ENCODE measurements around the gene UTP20. TPM values are rescaled to one million over a fixed set of nuclear protein-coding genes. Genes with fewer than 3 reads are reported as not detected.

UTP20 gene
- total and polyA plus RNA-seq, 2 of the 4 experiments (the other 2 are of a cell fraction): 6.8 to 22.0 TPM

GRCh38 chr12:101424620-101425019, 144.7 kb downstream of the UTP20 start:
- Histone ChIP-seq H2BK20ac (ENCODE audit: low read depth, low read length) (no peak overlapping the region), H2BK5ac (ENCODE audit: low read depth, low read length, poor library complexity, severe bottlenecking) (no peak overlapping the region), H2BK120ac (ENCODE audit: low read depth, low read length) (no peak overlapping the region), H3K4me2 (ENCODE audit: low read depth, low read length) (no peak overlapping the region), H3K36me3 (ENCODE audit: control insufficient read depth, insufficient read depth, low read length) (no peaks in the 10 kb centered on the region), H3K4me1 (ENCODE audit: control insufficient read depth, insufficient read depth, low read length) (no peaks in the 10 kb centered on the region), H3K14ac (replicated peaks; ENCODE audit: low read depth, low read length) (no peak overlapping the region), H4K8ac (ENCODE audit: low read depth in 2 of 2, low read length in 2 of 2) (no peak overlapping the region), H3K4ac (ENCODE audit: low read depth, low read length) (no peak overlapping the region), H3K23ac (ENCODE audit: low read depth, low read length) (no peak overlapping the region), H3K27me3 (ENCODE audit: control insufficient read depth, insufficient read depth, low read length) (no peaks in the 10 kb centered on the region), H2AK5ac (ENCODE audit: low read depth, low read length) (no peak overlapping the region), H4K20me1 (ENCODE audit: insufficient read depth, low read length) (no peaks in the 10 kb centered on the region), H2AFZ (replicated peaks; ENCODE audit: low read length, poor library complexity) (no peak overlapping the region), H3K4me3 (ENCODE audit: insufficient read depth, low read depth, low read length) (no peak overlapping the region), H4K91ac (ENCODE audit: insufficient read depth, low read depth, low read length) (no peak overlapping the region), H2BK15ac (ENCODE audit: low read depth, low read length) (no peak overlapping the region), H3K27ac (ENCODE audit: insufficient read depth, low read length) (no peak overlapping the region), H4K5ac (ENCODE audit: low read depth, low read length) (no peak overlapping the region), H3K79me1 (ENCODE audit: low read depth in 1 of 2, low read length in 2 of 2) (no peaks in the 10 kb centered on the region), H2AK9ac (replicated peaks; ENCODE audit: low read depth, low read length, poor library complexity) (no peak overlapping the region), H3K18ac (ENCODE audit: low read depth, low read length) (no peak overlapping the region), H3K9me3 (ENCODE audit: control insufficient read depth, insufficient read depth, low read length) (no peaks in the 10 kb centered on the region), H3K9me1 (ENCODE audit: insufficient read depth, low read length) (no peaks in the 10 kb centered on the region), H3K9ac (ENCODE audit: low read depth, low read length) (no peak overlapping the region), H3K56ac (ENCODE audit: extremely low read depth, insufficient read depth, low read length) (no peak overlapping the region)
- DNase-seq (no peak), ATAC-seq (ENCODE audit: low read depth) (no peak)
- ChIA-PET POLR2A (ENCODE audit: unreplicated experiment) (no interaction called here), CTCF (interaction anchor here (0.7 kb wide), 1 partner anchor 63 kb away, joined by 4 read pairs; no protein-coding TSS in a partner anchor)
- no CpG with 5 or more reads among the region's 2 CpGs for WGBS, 2 experiments (ENCODE audit: extremely low coverage in 2 of 2, insufficient read length in 1 of 2)
- no TSS peak for BruUV-seq (replicated peaks)
- TF ChIP-seq MAFK (IDR thresholded peaks at IDR 0.05; ENCODE audit: low read depth, low read length): no peak
- TF ChIP-seq POLR2A (IDR thresholded peaks at IDR 0.05; ENCODE audit: low read depth, low read length): no peak
- no peak for TF ChIP-seq RAD21 (IDR thresholded peaks at IDR 0.05; ENCODE audit: low read length)
- no peak for TF ChIP-seq CHD1 (IDR thresholded peaks at IDR 0.05; ENCODE audit: low read depth, low read length)
- no peak for TF ChIP-seq SMC3 (IDR thresholded peaks at IDR 0.05; ENCODE audit: low read depth, low read length)
- no peak for TF ChIP-seq NFE2L2 (IDR thresholded peaks at IDR 0.05; ENCODE audit: low read depth, low read length)
- TF ChIP-seq BHLHE40 (IDR thresholded peaks at IDR 0.05; ENCODE audit: low read depth, low read length): no peak
- TF ChIP-seq RCOR1 (IDR thresholded peaks at IDR 0.05; ENCODE audit: insufficient replicate concordance, low read length): no peak
- TF ChIP-seq CEBPB (IDR thresholded peaks at IDR 0.05; ENCODE audit: low read depth, low read length): no peak
- no peak for TF ChIP-seq CTCF (conservative IDR thresholded peaks at IDR 0.05; ENCODE audit: low read depth, low read length)
- TF ChIP-seq FOS (IDR thresholded peaks at IDR 0.05; ENCODE audit: low read depth, low read length): no peak
- no peak for TF ChIP-seq RFX5 (IDR thresholded peaks at IDR 0.05; ENCODE audit: low read depth, low read length)
- no peak for TF ChIP-seq MXI1 (IDR thresholded peaks at IDR 0.05; ENCODE audit: borderline replicate concordance, low read depth, low read length)
- no peak for TF ChIP-seq MAZ (IDR thresholded peaks at IDR 0.05; ENCODE audit: borderline replicate concordance, low read depth, low read length)
- no peak for TF ChIP-seq ELK1 (IDR thresholded peaks at IDR 0.05; ENCODE audit: borderline replicate concordance, low read depth, low read length)
- TF ChIP-seq USF2 (IDR thresholded peaks at IDR 0.05; ENCODE audit: low read depth, low read length): no peak
- in situ Hi-C loops (cut with MboI; ENCODE audit: low sequenced_read_pairs): no loop called here
- dilution Hi-C loops (cut with HindIII; ENCODE audit: low sequenced_read_pairs, unreplicated experiment): no loop called here
- intact Hi-C loops (cut with micrococcal nuclease): no loop called here

Data from IMR-90 (cell line).